HepG2 (cell line): Measurements from ENCODE around the gene ABCC8. TPM values are rescaled to one million over a fixed set of nuclear protein-coding genes. Genes with fewer than 3 reads are reported as not detected.

Source experiments
- AHR ChIP-seq: IDR thresholded peaks from 2 replicates; pipeline ENCODE4 v1.6.1; 2018; ENCODE audit warnings: missing genetic modification reagents, missing compliant biosample characterization
- BRCA1 ChIP-seq: sonication (generic); formaldehyde crosslinking; IDR thresholded peaks from 2 replicates; pipeline ENCODE4 v1.4.0; 2020; ENCODE audit warnings: missing genetic modification reagents
- CSRNP1 ChIP-seq: sonication (generic); formaldehyde crosslinking; IDR thresholded peaks from 2 replicates; pipeline ENCODE4 v1.8.1; 2023; ENCODE audit warnings: mild to moderate bottlenecking, missing genetic modification reagents
- FOXK2 ChIP-seq: fragments of 450-650 bp; IDR thresholded peaks from 2 replicates; pipeline ENCODE4 v1.6.1; 2016
- ZBTB42 ChIP-seq: sonication (generic); formaldehyde crosslinking; IDR thresholded peaks from 2 replicates; pipeline ENCODE4 v1.5.0; 2020; ENCODE audit warnings: mild to moderate bottlenecking, missing genetic modification reagents
- ZBTB46 ChIP-seq: sonication (generic); formaldehyde crosslinking; IDR thresholded peaks from 2 replicates; pipeline ENCODE4 v1.4.0; 2020; ENCODE audit warnings: mild to moderate bottlenecking, missing genetic modification reagents, borderline replicate concordance
- ZC3H4 ChIP-seq: sonication (generic); formaldehyde crosslinking; IDR thresholded peaks from 2 replicates; pipeline ENCODE4 v1.4.0; 2020; ENCODE audit warnings: missing genetic modification reagents, borderline replicate concordance
- ZNF20 ChIP-seq: sonication (generic); formaldehyde crosslinking; IDR thresholded peaks from 2 replicates; pipeline ENCODE4 v1.4.0; 2020; ENCODE audit warnings: mild to moderate bottlenecking, moderate library complexity, missing genetic modification reagents
- ZNF318 ChIP-seq: sonication (generic); formaldehyde crosslinking; IDR thresholded peaks from 2 replicates; pipeline ENCODE4 v1.4.0; 2020; ENCODE audit warnings: mild to moderate bottlenecking, missing genetic modification reagents
- ZNF530 ChIP-seq: sonication (generic); formaldehyde crosslinking; IDR thresholded peaks from 2 replicates; pipeline ENCODE4 v1.5.0; 2020; ENCODE audit warnings: low read depth, mild to moderate bottlenecking, missing genetic modification reagents
- ZNF547 ChIP-seq: sonication (generic); formaldehyde crosslinking; IDR thresholded peaks from 2 replicates; pipeline ENCODE4 v1.5.1; 2020; ENCODE audit warnings: mild to moderate bottlenecking, missing genetic modification reagents
- ZNF652 ChIP-seq: IDR thresholded peaks from 2 replicates; pipeline ENCODE4 v1.6.1; 2016; ENCODE audit warnings: low read depth, borderline replicate concordance
- ZUFSP ChIP-seq: sonication (generic); formaldehyde crosslinking; IDR thresholded peaks from 2 replicates; pipeline ENCODE4 v1.9.0; 2021; ENCODE audit warnings: missing genetic modification reagents, mild to moderate bottlenecking, borderline replicate concordance
- polyA plus RNA-seq, 8 experiments: library from polyadenylated mRNA; depleted of rRNA in 3 of 8; stranded (reverse) in 7 of 8; unstranded in 1 of 8; fragments of >200 nt; fragmentation: Illumina TruSeq in 4 of 8; extraction: Trizol in 4 of 8; gene quantifications; 2 replicates each; pipeline versions ENCODE4 v1.2.1 to v1.2.3, GENCODE V29; 2011 to 2016; ENCODE audit warnings: low read depth in 4 of 8, missing spikeins in 1 of 8, mixed read lengths in 1 of 8; ENCODE audit not compliant: insufficient read depth in 1 of 8
- total RNA-seq, 5 experiments: library from RNA; depleted of rRNA; stranded (reverse); fragments of >200 nt; fragmentation: Illumina TruSeq; extraction: Trizol; gene quantifications; 2 replicates each; pipeline ENCODE4 v1.2.3, GENCODE V29; 2016; ENCODE audit warnings: low read depth in 1 of 5

ABCC8 gene
- total and polyA plus RNA-seq, 2 of the 13 experiments (the other 11 are each of a cell fraction or from before 2014, with no cell fraction given): not detected

- TF ChIP-seq ZUFSP (CRISPR knock-in tag): no peak
- TF ChIP-seq AHR (CRISPR knock-in tag): peak; percentile 92
- no peak for TF ChIP-seq ZBTB42 (CRISPR knock-in tag)
- TF ChIP-seq ZNF652 (CRISPR knock-in tag): no peak
- TF ChIP-seq ZC3H4 (CRISPR knock-in tag): peak; percentile 77; the same call in 1 of the 2 replicates
- no peak for TF ChIP-seq ZBTB46
- TF ChIP-seq CSRNP1 (CRISPR knock-in tag): no peak; the same call in 1 of the 2 replicates
- no peak for TF ChIP-seq BRCA1 (CRISPR knock-in tag)
- no peak for TF ChIP-seq ZNF318
- TF ChIP-seq ZNF530: no peak
- TF ChIP-seq ZNF20: peak; percentile 24; the same call in 1 of the 2 replicates
- TF ChIP-seq FOXK2: no peak
- no peak for TF ChIP-seq ZNF547 (CRISPR knock-in tag)
Observed at GRCh38 chr11:17352950-17353820, 123.5 kb downstream of the ABCC8 start (continued).
